GM19239 (cell line): ENCODE results near the gene FZD10.

Experiments used
- DNase-seq: peaks from one replicate; pipeline ENCODE4 v3.0.0; 2011; ENCODE audit warnings: low spot score; ENCODE audit not compliant: insufficient read length
- FAIRE-seq: peaks from 2 replicates; lab custom pipeline; 2011; peaks lifted over from hg19 to GRCh38; lab: Jason Lieb, UNC

FZD10 gene, protein sequence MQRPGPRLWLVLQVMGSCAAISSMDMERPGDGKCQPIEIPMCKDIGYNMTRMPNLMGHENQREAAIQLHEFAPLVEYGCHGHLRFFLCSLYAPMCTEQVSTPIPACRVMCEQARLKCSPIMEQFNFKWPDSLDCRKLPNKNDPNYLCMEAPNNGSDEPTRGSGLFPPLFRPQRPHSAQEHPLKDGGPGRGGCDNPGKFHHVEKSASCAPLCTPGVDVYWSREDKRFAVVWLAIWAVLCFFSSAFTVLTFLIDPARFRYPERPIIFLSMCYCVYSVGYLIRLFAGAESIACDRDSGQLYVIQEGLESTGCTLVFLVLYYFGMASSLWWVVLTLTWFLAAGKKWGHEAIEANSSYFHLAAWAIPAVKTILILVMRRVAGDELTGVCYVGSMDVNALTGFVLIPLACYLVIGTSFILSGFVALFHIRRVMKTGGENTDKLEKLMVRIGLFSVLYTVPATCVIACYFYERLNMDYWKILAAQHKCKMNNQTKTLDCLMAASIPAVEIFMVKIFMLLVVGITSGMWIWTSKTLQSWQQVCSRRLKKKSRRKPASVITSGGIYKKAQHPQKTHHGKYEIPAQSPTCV

DNA sequence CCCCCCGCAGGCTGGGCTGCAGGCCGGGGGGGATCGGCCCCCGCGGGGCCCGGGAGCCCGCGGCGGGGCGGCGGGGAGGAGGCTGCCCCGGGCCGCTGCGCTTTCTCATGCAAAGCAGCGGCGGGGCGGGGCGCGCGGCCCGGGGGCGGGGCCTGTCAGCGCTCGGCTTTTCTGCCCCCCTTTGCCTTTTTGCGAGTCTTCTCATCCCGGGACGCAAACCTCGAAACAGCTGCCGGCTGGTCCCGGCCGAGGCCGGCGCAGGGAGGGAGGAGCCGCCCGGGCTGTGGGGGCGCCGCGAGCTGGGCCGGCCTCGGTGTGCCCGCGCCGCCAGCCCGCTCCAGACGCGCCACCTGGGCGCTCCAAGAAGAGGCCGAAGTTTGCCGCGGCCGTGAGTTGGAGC, at the start of gene FZD10:
Gene FZD10, plus strand, starts transcription at position 198 of the 400 bp plus-strand sequence. CDS start 479 bp downstream, outside the sequence.
- FAIRE-seq, result no peak
- DNase-seq, result no peak

DNA sequence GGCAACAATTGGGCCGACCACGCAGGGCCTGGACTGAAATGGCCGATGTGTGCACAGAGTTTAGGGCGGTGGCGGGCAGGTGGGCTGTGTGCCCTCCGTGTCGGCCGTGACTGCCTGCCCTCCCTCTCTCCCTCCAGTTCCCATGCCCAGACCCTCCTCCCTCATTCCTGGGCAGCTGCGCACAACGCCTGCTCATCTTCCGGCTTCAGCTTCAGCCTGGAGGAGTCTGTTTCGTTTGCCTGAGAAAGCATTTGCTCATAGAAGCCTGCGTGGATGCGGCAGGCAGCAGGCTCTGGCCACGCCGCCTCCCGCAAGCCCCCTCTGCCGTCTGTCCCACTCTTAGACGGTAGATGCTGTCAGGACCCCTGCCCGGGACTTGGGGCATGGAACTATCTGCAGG, 47.3 kb upstream of the FZD10 start:
- DNase-seq (no peak), FAIRE-seq (no peak)

DNA sequence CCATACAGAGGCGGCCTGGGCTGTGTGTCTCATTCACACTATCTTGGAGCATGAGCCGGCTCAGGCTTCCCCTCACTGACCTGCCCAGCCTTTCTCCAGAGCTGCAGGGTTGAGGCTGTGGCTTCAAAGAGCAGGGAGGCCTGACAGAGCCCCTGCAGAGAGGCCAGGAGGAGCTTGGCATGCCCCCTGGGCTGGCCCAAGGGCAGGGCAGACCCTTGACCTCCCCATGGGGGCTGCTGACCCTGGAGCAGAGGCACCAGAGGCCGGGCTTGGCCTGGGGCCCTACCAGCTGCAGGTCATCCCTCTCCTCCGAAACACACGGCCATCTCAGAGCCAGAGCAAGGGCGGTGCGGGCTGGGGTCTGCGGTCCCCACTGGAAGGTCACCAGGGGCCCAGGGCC, 46.6 kb upstream of the FZD10 start:
- no peak for FAIRE-seq
- DNase-seq, result no peak

DNA sequence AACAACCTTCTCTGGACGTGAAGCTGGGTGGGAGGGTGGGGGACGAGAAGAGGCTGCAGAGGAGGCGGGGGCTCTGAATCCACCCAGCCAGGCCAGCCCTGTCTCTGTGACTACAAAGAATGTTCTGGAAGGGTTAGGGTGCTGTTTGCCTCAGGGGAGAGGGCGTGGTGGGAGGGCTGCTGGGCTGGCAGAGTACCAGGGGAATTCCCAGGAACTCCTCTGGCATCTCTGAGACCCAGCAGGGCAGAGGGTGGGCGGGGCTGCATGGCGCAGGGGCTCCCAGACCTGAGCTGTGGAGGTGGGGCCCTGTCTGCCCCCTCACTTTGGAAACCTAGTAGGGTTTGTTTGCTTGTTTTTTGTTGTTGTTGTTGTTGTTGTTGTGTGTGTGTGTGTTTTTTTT, 45.5 kb upstream of the FZD10 start:
- DNase-seq, result no peak
- FAIRE-seq, result no peak

DNA sequence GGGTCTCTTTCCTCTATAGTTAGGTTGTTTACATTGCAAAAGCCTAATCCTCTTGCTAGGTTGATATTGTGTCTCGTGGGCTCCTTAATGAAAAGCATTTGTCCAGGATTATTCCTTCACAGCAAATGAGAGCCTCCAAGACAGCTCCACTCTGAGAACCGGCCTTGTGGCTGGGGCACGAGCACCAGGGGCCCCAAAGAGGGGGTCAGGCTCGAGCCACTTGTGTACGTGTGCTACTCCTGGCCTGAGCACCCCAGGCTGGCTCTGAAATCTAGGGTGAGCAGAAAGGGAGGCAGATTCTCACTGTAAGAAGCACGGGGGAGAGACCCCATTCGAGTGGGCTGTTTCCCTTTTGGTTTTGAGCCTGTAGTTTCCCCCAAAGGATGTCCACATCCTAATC, 45.0 kb upstream of the FZD10 start:
- FAIRE-seq, result no peak

DNA sequence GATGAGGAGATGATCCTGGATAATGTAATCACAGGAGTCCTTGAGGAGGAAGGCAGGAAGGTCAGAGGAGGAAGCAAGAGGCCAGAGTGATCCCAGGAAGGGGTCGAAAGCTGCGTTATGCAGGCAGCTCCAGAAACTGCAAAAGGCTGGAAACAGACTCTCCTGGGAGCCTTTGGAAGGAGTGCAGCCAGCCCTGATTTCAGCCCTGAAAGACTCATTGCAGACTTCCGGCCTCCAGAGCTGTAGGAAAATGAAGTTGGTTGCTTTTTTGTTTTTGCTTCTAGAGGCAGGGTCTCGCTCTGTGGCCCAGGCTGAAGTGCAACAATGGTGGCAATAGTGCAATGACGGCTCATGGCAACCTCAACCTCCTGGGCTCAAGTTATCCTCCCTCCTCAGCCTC, 44.6 kb upstream of the FZD10 start:
- FAIRE-seq, result no peak
- no peak for DNase-seq

More for the DNA sequence above, 45.0 kb upstream of the FZD10 start:
- no peak for DNase-seq

DNA sequence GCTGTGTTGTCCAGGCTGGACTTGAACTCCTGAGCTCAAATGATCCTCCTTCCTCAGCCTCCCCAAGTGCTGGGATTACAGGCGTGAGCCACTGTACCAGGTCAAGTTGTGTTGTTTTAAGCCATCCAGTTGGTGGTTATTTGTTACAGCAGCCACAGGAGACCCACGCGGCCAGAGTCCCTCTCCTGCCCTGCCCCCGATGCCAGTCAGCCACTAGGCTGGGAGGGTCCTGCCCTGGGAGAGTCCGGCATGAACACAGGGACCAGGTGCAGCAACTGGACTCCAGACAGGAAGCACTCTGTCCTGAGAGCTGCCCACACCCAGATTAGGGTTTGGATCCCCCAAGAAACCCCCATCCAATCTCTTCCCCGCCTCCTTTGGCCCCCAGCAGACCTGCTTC, 44.1 kb upstream of the FZD10 start:
- DNase-seq, result no peak
- no peak for FAIRE-seq

DNA sequence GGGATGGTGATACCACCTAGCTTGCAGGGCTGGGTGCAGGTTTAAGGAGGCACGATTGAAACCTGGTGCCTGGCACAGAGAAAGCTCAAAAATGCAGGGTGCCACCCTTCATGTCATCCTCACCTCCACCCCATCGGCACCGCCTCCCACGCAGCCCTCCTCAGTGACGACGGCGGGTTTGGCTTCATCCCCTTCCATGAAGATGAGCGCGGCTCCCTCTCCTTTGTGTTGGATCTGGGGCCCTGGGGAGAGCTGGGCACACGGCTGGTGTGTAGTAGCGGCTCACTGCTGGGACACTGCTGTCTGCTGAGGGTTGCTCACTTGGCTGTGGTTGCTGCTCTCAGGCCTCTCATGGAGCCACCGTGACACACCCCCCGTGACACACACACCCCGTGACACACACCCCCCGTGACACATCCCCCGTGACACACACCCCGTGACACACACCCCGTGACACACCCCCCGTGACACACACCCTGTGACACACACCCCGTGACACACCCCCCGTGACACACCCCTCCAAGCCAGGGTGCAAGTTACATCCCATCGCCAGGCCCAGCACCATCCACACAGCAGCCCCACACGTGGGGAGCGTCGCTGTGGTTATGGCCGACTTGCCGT, 42.9 kb upstream of the FZD10 start:
- FAIRE-seq, result no peak
- no peak for DNase-seq

DNA sequence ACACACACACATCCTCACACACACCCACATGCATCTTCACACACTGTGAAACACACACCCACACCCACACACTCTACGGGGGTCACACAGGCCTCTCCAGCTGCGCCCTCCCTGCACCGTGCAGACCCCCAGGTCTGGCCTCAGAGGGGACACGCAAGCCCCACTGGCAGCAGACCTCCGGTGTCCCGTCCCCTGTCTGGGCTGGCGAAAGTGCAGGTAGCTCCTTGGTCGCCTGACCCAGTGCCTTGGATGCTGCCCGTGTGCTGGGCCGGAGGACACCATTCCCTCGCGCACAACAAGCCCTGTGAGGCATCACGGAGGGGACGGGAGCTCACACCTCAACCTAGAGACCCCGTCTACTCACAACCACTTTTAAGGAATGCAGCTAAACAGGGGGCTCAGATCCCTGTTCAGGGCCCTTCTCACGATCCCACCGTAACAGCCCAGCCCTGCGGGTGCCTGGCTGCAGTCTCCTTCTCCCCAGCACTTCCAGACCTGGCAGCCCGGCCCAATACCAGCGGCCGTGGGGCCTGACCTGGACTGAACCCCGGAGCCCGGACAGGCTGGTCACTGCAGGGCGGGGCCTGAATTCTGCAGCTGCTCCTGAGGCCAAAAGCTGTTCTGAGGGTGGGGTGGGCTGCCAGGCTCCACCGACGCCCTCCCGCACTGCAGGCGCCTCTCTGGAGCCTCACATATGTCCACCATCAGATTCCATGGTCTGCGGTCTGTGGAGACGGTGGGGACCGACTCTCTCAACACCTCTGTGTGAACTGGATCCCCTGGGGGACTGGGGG, 42.1 kb upstream of the FZD10 start:
- no peak for DNase-seq
- no peak for FAIRE-seq

DNA sequence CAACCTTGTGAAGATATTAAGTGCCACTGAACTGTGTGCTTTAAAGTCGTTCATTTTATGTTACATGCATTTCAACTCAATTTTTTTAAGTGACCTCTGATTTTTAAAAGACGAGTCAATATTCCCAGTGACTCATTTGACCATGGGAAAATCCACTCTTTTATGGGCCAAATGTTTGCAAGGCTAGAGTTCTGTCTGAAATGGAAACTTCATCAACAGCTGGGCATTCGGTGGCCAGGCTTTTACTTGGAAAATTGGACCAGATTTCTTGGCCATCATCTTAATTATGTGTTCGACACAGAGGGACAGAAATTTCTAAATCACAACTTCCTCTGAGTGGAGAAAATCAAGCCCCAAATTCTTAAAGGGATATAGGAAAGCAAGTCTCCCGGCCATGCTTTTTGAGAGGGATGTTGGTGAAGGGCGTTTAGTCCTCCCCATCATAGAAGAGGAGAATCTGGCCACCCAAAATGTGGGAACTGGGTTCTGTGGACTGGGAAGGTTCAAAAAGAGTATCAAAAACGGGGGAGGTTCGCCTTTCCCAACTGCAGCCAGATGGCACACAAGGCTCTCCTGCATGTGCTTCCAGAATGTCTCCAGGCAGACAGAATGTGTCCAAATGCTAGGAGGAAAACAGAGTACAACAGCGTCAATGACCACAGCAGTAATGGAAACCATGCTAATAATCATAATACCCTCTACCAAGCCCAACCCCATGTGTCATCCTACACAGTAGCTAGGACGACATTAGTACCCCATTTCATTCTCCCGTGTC, 40.9 kb upstream of the FZD10 start:
- DNase-seq, result no peak
- FAIRE-seq, result no peak

DNA sequence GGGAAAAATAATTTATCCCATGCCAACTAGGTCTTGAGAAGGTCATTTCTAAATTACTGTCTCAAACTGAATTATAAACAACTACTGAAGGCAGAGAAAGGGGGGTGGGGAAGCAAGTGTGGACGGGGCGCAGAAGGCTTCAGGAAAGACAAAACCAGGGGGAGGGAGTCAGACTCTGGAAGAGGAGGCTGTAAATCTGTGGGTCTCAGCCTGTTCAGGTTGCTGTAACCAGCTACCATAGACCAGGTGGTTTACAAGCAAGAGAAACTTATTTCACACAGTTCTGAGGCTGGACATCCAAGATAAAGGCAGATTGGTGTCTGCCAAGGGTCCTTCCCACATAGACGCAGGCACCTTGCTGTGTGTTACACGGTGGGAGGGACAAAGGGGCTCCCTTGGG, 39.9 kb upstream of the FZD10 start:
- no peak for FAIRE-seq
- DNase-seq, result no peak

DNA sequence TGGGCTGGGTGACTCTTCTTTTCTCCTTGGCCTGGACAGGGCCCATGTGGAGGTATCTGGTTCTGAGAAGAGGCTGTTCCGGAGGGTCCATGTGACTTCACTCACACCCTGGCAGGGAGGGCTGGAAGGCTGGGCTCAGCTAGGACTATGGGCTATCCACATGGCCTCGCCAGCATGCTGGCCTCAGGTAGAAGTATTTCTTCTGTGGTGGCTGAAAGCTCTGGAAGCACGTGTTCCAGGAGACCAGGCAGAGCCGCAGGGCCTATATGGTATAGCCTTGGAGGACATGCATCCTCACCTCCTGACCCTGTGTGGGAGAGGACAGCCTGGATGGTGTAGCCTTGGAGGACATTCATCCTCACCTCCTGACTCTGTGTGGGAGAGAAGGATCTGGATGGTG, 38.2 kb upstream of the FZD10 start:
- FAIRE-seq, result no peak
- no peak for DNase-seq

DNA sequence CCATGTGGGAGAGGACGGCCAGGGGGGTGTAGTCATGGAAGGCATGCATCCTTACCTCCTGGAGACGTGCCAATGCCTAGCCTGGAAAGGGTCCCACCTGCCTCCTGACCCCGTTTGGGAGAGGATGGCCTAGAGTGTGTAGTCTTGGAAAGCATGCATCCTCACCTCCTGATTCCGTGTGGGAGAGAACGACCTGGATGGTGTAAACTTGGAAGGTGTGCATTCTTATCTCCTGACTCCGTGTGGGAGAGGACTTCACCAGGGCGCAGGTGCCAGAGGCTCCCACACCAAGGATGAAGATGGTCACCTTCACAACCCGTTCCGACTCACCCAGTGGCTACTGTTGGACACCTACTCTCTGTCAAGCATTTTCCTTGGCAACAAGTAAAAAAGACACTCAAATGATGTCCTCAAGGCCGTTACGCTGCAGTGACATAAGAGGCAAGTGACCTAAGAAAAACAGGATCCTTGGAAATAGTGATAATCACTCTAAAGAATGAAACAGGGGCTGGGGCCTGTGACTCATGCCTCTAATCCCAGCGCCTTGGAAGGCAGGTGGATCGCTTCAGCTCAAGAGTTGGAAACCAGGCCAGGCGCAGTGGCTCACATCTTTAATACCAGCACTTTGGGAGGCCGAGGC, 37.5 kb upstream of the FZD10 start:
- no peak for DNase-seq
- FAIRE-seq, result no peak

DNA sequence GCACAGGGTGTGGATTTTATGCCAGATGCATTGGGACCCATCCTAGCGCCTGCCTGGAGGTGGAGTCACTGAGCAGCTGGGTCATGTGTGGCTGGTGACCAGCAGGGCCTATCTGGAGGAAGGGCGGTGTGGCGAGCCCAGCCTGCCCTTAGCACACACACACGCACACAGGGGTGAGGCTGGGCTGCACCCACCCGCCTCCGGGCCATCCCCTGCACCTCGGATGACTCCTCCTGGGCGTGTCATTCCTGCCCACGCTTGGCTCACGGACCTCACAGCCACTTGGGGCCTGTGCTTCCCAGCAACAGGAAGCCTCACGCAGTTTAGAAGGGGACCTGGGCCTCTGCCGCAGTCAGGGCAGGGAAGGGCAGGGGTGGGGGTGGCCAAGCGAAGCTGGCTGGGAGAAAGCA, 36.2 kb upstream of the FZD10 start:
- DNase-seq, result no peak

DNA sequence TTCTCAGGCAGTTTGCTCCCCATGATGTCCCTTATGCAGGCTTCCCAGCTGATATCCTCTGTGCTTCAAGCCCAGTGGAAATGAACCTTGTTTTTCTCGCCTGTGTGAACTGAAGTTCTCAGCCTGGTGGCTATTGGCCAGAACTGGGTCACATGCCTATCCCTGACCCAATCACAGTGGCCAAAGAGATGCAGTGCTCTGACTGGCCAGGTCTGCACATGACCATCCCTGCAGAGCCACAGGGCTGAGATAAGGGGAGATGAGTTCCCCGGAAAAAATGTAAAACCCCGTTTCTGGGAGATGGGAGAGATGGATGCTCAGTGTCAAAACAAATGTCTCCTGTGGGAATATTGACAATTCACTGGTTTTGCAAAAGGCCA, 34.7 kb upstream of the FZD10 start:
- FAIRE-seq (no peak), DNase-seq (no peak)

More for the DNA sequence above, 36.2 kb upstream of the FZD10 start:
- no peak for FAIRE-seq

DNA sequence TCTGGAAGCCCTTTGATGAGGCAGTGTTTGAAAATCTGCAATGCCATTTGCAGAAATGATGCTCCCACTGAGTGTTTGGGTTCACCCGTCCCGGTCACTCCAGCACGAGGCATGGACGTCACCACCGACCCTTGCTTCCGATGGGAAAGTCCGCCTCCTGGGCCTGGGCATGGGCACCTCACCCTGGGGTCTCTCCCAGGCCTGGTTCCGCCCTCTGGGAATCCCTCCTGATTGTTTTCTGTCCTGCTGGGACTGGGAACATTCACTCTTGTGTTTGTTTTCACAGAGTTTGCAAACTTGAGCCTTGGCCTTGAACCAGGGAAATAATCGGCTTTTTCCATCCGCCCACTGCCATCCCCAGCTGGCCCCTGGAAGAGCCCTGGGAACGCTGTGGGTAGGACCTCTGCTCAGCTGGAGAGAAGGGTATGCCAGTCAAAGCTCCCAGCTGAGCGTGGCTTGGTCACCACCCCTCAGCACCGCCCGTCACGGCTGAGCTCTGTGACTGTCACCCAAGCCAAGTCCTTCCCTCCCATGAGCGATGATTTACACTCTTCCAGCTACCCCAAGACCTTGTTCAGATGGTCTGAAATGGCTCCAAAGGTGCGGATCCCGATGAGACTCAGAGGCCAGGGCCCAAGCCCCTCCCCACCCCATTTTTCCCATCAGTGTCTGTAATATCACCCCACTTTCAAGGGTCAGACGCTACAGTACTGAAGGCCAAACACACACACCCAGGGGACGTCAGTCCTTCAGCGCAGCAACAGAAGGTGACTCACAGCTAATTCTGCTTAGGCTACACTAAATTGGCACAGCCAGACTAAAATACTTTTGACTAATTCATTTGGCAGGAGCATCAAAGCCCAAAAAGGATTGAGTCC, 34.1 kb upstream of the FZD10 start:
- DNase-seq, result no peak
- no peak for FAIRE-seq

DNA sequence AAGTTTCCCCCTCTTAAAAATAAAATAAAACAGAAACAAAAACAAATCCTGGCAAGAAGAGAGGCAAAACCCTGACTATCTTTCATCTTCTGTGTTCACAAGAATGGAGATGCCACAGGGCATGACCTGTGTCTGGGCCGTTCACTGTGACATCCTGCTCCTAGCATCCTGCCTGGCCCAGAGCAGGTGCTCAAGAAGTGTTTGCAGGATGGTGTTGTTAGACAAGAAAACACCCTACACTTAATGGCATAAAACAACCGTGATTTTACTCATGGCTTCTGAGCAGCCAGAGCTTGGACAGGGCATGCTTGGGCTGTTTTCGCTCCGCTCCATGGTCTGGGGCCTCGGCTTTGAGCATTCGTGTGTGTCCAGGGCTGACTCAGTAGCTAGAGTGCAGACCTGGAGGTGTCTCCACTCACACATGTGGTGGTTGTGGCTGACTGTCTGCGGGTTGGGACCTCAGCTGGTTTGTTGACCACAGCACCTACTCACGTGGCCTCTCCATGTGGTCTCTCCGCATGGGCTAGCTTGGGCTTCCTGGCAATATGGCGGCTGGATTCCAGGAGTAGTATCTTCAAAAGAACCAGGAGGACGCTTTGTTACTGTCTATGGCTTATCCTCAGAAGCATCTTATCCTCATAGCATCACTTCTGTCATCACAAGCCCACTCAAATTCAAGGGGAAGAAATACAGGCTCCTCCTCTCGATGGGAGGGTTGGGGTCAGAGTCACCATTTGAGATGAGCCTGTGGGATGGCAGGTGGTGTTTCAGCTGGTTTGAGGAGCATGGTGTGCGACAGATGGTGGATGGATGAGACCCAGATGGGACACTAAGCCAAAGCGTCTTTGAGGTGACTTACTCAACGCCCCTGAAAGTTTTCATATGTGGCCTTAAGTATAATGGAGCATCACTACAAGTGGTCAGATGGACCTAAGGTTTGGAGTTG, 33.2 kb upstream of the FZD10 start:
- FAIRE-seq, result no peak
- DNase-seq, result no peak

DNA sequence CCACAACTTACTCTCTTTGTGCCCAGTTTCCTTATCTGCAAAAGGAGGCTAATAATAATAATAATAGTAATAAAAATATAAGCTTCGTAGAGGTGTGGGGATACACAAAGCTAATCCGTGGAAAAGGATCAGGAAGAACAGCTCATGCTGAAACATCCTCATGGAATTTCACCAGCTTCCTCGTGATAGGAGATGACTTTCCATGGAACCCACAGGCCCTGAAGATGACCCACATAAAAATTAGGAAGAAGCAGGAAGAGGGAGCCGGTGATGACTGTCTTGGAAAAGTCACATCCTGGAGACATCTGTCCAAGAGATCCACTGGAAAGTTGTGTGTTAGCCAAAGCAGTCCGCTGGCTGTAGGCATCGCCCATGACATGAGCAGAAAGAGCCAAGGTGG, 31.9 kb upstream of the FZD10 start:
- no peak for DNase-seq
- no peak for FAIRE-seq
